ENCODE data around the gene PANK4.

PANK4 gene

DNA sequence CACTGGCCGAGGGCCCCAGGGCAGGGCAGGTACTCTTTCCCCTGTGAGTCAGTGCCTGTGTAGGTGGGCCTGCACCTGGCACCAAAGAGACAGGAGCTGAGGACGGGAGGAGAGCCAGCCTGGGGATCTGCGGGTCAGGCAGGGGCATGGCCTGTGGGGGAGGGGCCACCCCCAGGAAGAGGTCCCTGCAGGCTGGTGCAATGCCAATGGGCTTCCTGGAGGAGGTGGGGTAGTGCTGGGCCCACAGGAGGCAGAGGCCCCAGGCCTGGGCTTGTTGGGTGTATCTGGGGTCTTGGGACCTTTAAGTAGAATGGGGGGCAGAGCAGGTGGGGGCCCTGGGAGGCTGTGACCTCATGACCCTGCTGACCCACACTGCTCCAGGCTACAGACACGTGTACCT lies 27.1 kb downstream of the PANK4 start:
- no peak overlapping the region for H3K4me3 ChIP-seq
- no peaks in the 10 kb centered on the region for H3K9me3 ChIP-seq (ENCODE audit: low read depth, low read length)
- H3K27ac ChIP-seq, result no peak overlapping the region
- TF ChIP-seq POLR2AphosphoS5 (IDR thresholded peaks at IDR 0.05; ENCODE audit: borderline replicate concordance, low read depth, low read length) (no peak), EZH2 (IDR thresholded peaks at IDR 0.05) (no peak), FOXP2 (optimal IDR thresholded peaks at IDR 0.05; ENCODE audit: control extremely low read depth, extremely low read length, insufficient read depth) (no peak)
- DNase-seq (ENCODE audit: low read depth, low spot score), result no peak
- no peaks in the 10 kb centered on the region for H3K36me3 ChIP-seq (ENCODE audit: insufficient read depth, low read length)
- no peak overlapping the region for H3K9ac ChIP-seq (ENCODE audit: insufficient read length)

DNA sequence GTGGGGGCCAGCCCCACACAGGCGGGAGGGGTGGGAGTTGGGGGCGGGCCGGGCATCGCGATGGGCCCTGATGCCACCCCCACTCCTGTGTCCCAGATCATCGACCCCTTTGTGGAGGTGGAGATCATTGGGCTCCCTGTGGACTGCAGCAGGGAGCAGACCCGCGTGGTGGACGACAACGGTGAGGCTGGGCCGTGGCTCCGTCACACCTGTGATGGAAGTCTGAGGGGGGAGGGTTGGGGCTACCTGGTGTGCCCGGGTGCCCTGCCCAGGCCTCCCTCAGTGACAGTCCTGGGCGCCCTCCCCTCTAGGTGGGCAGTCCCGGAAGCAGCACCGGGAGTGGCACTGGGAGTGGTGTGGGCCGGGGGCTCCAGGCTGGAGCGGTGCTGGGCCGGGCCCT lies 27.7 kb downstream of the PANK4 start:
- no peak for TF ChIP-seq EZH2 (IDR thresholded peaks at IDR 0.05)
- TF ChIP-seq FOXP2 (optimal IDR thresholded peaks at IDR 0.05; ENCODE audit: control extremely low read depth, extremely low read length, insufficient read depth), result no peak
- no peak for TF ChIP-seq POLR2AphosphoS5 (IDR thresholded peaks at IDR 0.05; ENCODE audit: borderline replicate concordance, low read depth, low read length)
- DNase-seq (ENCODE audit: low read depth, low spot score), result no peak

DNA sequence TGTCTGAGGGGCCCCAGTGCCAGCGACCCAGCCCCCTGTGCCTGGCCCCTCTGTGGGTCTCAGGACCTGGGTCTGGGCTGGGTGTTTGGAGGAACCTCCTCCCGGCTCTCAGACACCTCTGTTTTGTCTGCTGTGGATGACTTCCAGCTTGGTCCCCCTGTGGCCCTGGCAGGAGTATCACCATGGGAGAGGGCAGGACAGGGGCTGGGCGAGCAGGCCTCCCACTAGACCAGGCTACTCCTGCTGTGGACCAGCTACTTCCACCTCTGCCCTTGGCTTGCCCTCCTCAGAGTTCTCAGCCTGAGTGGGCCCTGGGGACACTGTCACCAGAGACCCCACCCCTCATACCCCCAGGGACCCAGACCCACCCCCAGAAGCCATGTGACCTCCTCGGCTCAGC lies 28.5 kb downstream of the PANK4 start:
- no peak overlapping the region for H3K4me3 ChIP-seq
- TF ChIP-seq FOXP2 (optimal IDR thresholded peaks at IDR 0.05; ENCODE audit: control extremely low read depth, extremely low read length, insufficient read depth) (no peak), EZH2 (IDR thresholded peaks at IDR 0.05) (no peak), POLR2AphosphoS5 (IDR thresholded peaks at IDR 0.05; ENCODE audit: borderline replicate concordance, low read depth, low read length) (no peak)
- no peak for DNase-seq (ENCODE audit: low read depth, low spot score)
- H3K9ac ChIP-seq (ENCODE audit: insufficient read length), result no peak overlapping the region
- H3K9me3 ChIP-seq (ENCODE audit: low read depth, low read length), result no peaks in the 10 kb centered on the region
- no peaks in the 10 kb centered on the region for H3K36me3 ChIP-seq (ENCODE audit: insufficient read depth, low read length)
- no peak overlapping the region for H3K27ac ChIP-seq

More for the DNA sequence above, 27.7 kb downstream of the PANK4 start:
- no peaks in the 10 kb centered on the region for H3K9me3 ChIP-seq (ENCODE audit: low read depth, low read length)
- no peak overlapping the region for H3K9ac ChIP-seq (ENCODE audit: insufficient read length)
- H3K27ac ChIP-seq, result no peak overlapping the region
- H3K4me3 ChIP-seq, result no peak overlapping the region
- no peaks in the 10 kb centered on the region for H3K36me3 ChIP-seq (ENCODE audit: insufficient read depth, low read length)

DNA sequence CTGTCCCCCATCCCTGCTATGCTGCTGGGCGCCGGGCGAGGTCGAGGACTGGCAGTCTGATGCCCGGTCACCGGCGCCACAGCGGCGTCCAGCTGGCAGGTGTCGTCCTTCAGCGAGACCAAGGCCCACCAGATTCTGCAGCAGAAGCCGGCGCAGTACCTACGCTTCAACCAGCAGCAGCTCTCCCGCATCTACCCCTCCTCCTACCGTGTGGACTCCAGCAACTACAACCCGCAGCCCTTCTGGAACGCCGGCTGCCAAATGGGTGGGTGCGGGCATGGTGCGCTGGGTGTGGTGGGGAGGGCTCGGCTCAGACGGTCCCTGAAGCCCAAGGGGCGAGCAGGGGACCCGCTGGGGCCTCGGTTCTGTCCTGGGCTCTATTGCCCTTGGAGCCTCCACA lies 29.6 kb downstream of the PANK4 start:
- Histone ChIP-seq H3K36me3 (ENCODE audit: insufficient read depth, low read length) (no peaks in the 10 kb centered on the region), H3K27ac (no peak overlapping the region), H3K9me3 (ENCODE audit: low read depth, low read length) (no peaks in the 10 kb centered on the region), H3K4me3 (no peak overlapping the region), H3K9ac (ENCODE audit: insufficient read length) (no peak overlapping the region)
- no peak for DNase-seq (ENCODE audit: low read depth, low spot score)
- TF ChIP-seq POLR2AphosphoS5 (IDR thresholded peaks at IDR 0.05; ENCODE audit: borderline replicate concordance, low read depth, low read length) (no peak), FOXP2 (optimal IDR thresholded peaks at IDR 0.05; ENCODE audit: control extremely low read depth, extremely low read length, insufficient read depth) (no peak), EZH2 (IDR thresholded peaks at IDR 0.05) (no peak)

DNA sequence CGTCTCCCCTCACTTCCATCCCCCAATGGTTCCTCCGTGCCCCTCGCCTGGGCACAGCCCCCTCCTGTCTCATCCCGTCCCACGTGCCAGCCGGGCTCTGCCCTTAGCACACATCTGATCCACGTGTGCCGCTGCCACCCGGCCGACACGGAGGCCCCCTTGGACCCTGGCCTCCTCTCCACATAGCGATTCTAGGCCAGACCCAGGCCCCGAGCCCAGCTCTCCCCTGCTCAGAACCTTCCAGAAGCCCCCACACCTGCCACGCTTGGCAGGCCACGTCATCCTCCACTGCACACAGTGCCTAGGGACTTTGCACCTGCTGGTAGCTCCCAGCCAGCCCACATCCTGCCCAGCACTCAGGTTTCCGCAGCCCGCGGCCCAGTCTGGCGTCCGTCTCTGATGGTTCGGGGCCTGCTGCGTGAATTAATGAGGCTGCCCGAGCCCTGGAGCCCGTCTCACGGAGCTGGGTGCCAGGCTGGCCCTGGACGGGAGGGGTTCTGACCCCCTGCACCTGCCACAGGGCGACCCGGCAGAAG lies 30.2 kb downstream of the PANK4 start:
- no peak for DNase-seq (ENCODE audit: low read depth, low spot score)
- H3K36me3 ChIP-seq (ENCODE audit: insufficient read depth, low read length), result no peaks in the 10 kb centered on the region
- no peak overlapping the region for H3K27ac ChIP-seq
- TF ChIP-seq FOXP2 (optimal IDR thresholded peaks at IDR 0.05; ENCODE audit: control extremely low read depth, extremely low read length, insufficient read depth) (no peak), EZH2 (IDR thresholded peaks at IDR 0.05) (no peak), POLR2AphosphoS5 (IDR thresholded peaks at IDR 0.05; ENCODE audit: borderline replicate concordance, low read depth, low read length) (no peak)
- no peak overlapping the region for H3K9ac ChIP-seq (ENCODE audit: insufficient read length)
- no peak overlapping the region for H3K4me3 ChIP-seq
- H3K9me3 ChIP-seq (ENCODE audit: low read depth, low read length), result no peaks in the 10 kb centered on the region

DNA sequence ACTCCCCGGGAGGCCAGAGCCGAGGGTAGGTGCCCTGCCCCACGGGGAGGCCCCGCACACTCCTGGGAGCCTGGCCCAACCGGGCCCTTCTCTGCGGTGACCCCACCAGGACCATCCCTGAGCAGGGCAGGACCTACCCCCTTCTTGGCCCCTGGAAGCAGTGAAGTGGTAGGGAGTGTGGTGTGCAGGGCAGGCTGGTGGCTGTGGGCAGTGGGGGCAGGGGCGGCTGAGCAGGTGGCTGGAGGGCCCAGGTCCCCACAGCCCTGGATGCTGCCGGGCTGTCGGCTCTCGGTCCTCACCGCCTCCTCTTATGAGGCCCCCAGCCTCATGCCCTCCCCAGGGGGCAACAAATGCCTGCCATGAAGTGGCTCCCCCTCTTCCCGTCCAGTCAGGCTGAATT lies 30.9 kb downstream of the PANK4 start:
- Histone ChIP-seq H3K27ac (no peak overlapping the region), H3K9me3 (ENCODE audit: low read depth, low read length) (no peaks in the 10 kb centered on the region), H3K36me3 (ENCODE audit: insufficient read depth, low read length) (no peaks in the 10 kb centered on the region), H3K9ac (ENCODE audit: insufficient read length) (no peak overlapping the region), H3K4me3 (no peak overlapping the region)
- DNase-seq (ENCODE audit: low read depth, low spot score), result no peak
- TF ChIP-seq FOXP2 (optimal IDR thresholded peaks at IDR 0.05; ENCODE audit: control extremely low read depth, extremely low read length, insufficient read depth), result no peak
- TF ChIP-seq POLR2AphosphoS5 (IDR thresholded peaks at IDR 0.05; ENCODE audit: borderline replicate concordance, low read depth, low read length), result no peak
- TF ChIP-seq EZH2 (IDR thresholded peaks at IDR 0.05), result no peak

DNA sequence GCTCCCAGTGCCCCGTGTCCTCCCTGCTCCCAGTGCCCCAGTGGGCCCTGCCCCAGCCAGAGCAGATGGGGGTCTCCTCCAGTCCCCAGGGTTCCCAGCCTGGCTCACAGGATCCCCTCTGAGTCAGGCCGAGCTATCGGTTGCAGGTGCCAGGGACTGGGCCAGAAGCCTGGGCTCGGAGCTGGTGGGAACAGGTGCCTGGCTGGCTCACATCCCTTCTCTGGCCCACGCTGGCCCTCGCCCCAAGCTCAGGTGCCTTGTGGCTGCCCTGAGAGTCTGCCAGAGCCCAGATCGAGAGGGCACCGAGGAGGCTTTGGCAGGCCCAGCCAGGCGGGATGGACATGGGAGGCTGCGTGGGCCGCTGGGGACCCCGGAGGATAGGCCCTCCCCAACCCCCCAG lies 31.4 kb downstream of the PANK4 start:
- DNase-seq (ENCODE audit: low read depth, low spot score), result no peak
- TF ChIP-seq POLR2AphosphoS5 (IDR thresholded peaks at IDR 0.05; ENCODE audit: borderline replicate concordance, low read depth, low read length), result no peak
- no peak for TF ChIP-seq FOXP2 (optimal IDR thresholded peaks at IDR 0.05; ENCODE audit: control extremely low read depth, extremely low read length, insufficient read depth)
- TF ChIP-seq EZH2 (IDR thresholded peaks at IDR 0.05), result no peak
- H3K36me3 ChIP-seq (ENCODE audit: insufficient read depth, low read length), result no peaks in the 10 kb centered on the region
- no peaks in the 10 kb centered on the region for H3K9me3 ChIP-seq (ENCODE audit: low read depth, low read length)
- H3K27ac ChIP-seq, result no peak overlapping the region
- H3K4me3 ChIP-seq, result no peak overlapping the region
- no peak overlapping the region for H3K9ac ChIP-seq (ENCODE audit: insufficient read length)

DNA sequence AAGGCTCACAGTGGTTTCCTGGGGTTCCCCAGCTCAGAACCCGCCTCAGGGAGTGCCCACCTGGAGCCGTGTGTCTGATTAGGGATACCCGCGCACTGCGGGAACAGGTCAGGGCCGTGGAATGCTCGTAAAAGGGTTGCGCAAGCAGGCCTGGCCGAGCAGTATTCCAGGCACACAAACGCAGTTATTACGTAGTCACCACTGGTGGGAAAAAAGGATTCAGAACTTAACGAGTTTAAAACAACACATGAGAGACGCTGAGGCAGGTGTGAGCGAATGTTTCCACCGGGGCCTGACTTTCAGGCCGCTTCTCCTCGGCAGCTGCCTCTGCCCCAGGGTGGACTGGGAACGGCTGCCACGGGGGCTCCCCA lies 32.1 kb downstream of the PANK4 start:
- H3K9me3 ChIP-seq (ENCODE audit: low read depth, low read length), result no peaks in the 10 kb centered on the region
- no peak for TF ChIP-seq POLR2AphosphoS5 (IDR thresholded peaks at IDR 0.05; ENCODE audit: borderline replicate concordance, low read depth, low read length)
- TF ChIP-seq EZH2 (IDR thresholded peaks at IDR 0.05), result no peak
- no peak for TF ChIP-seq FOXP2 (optimal IDR thresholded peaks at IDR 0.05; ENCODE audit: control extremely low read depth, extremely low read length, insufficient read depth)
- H3K36me3 ChIP-seq (ENCODE audit: insufficient read depth, low read length), result no peaks in the 10 kb centered on the region
- H3K27ac ChIP-seq, result no peak overlapping the region
- H3K4me3 ChIP-seq, result no peak overlapping the region
- no peak overlapping the region for H3K9ac ChIP-seq (ENCODE audit: insufficient read length)
- DNase-seq (ENCODE audit: low read depth, low spot score), result no peak

DNA sequence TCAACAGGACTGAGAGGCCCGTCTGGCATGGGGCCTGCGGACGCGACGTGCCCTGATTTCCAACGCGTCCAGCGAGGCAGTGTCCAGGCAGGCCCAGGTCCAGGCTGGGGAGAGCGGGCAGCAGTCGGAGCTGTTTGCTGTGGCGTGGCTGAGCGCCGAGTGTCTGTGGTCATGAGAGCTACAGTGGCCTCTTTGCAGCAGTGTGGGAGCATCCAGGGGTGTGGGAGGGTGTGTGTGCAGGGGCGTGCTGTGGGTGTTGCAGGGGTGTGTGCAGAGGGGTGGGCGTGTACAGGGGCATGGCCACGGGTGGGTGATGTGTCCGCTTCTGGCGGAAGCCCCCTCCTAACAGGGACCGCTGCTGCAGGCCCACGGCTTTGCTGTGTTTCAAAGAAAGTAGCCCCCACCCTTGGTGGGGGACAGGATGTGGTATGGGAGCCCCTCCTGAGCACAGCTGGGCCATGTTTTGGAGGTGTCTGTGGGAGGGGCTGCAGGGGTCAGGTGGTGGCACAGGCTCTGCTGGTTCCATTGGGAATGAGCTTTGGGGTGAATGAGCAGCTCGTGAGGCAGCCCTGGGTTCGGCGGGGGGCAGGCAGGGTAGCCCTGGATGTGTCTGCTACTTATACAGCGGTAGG lies 32.6 kb downstream of the PANK4 start:
- DNase-seq (ENCODE audit: low read depth, low spot score), result no peak
- Histone ChIP-seq H3K9me3 (ENCODE audit: low read depth, low read length) (no peaks in the 10 kb centered on the region), H3K36me3 (ENCODE audit: insufficient read depth, low read length) (no peaks in the 10 kb centered on the region), H3K27ac (no peak overlapping the region), H3K9ac (ENCODE audit: insufficient read length) (no peak overlapping the region), H3K4me3 (no peak overlapping the region)
- TF ChIP-seq EZH2 (IDR thresholded peaks at IDR 0.05) (no peak), POLR2AphosphoS5 (IDR thresholded peaks at IDR 0.05; ENCODE audit: borderline replicate concordance, low read depth, low read length) (no peak), FOXP2 (optimal IDR thresholded peaks at IDR 0.05; ENCODE audit: control extremely low read depth, extremely low read length, insufficient read depth) (no peak)
